Neural progenitor cell (in vitro differentiated cells): ENCODE measurements around the gene MAFB.

Experiments
- EZH2 ChIP-seq: fragments of 200-600 bp; sonication (generic); IDR thresholded peaks from 2 replicates; pipeline ENCODE4 v1.6.1; 2017; ENCODE audit warnings: antibody characterized with exemption, mild to moderate bottlenecking, moderate library complexity
- EZH2phosphoT487 ChIP-seq: fragments of 200-600 bp; sonication (generic); IDR thresholded peaks from 2 replicates; pipeline ENCODE4 v1.6.1; 2017; ENCODE audit warnings: antibody characterized with exemption
- TF ChIP-seq, protein P1 (sequence below): fragments of 200-600 bp; sonication (generic); IDR thresholded peaks from 2 replicates; pipeline ENCODE4 v1.5.1; 2017; ENCODE audit warnings: antibody characterized with exemption, mild to moderate bottlenecking

GRCh38 chr20:40727960-40728359 lies 38.9 kb upstream of the MAFB start:
- TF ChIP-seq, protein P1, sequence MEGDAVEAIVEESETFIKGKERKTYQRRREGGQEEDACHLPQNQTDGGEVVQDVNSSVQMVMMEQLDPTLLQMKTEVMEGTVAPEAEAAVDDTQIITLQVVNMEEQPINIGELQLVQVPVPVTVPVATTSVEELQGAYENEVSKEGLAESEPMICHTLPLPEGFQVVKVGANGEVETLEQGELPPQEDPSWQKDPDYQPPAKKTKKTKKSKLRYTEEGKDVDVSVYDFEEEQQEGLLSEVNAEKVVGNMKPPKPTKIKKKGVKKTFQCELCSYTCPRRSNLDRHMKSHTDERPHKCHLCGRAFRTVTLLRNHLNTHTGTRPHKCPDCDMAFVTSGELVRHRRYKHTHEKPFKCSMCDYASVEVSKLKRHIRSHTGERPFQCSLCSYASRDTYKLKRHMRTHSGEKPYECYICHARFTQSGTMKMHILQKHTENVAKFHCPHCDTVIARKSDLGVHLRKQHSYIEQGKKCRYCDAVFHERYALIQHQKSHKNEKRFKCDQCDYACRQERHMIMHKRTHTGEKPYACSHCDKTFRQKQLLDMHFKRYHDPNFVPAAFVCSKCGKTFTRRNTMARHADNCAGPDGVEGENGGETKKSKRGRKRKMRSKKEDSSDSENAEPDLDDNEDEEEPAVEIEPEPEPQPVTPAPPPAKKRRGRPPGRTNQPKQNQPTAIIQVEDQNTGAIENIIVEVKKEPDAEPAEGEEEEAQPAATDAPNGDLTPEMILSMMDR = no peak
- TF ChIP-seq EZH2phosphoT487 (no peak), EZH2 (no peak)
